CD8-positive, alpha-beta memory T cell (primary cell): ENCODE results near the gene CLSTN1. TPM values are rescaled to one million over a fixed set of nuclear protein-coding genes. Genes with fewer than 3 reads are reported as not detected.

Experiments
- CTCF ChIA-PET: fragments of 350-600 bp; sonication (Branson Sonifier 250); formaldehyde crosslinking; loops from one replicate; lab custom pipeline; 2021; ENCODE audit warnings: antibody characterized with exemption; lab: Charles Lee
- POLR2A ChIA-PET: fragments of 350-600 bp; sonication (Branson Sonifier 250); formaldehyde crosslinking; loops from one replicate; lab custom pipeline; 2021; ENCODE audit warnings: antibody characterized with exemption; lab: Charles Lee
- DNase-seq, 5 donors: peaks; one replicate each; pipeline versions ENCODE4 v3.0.0 to v3.0.0-alpha.2; 2020 to 2022; ENCODE audit warnings: mixed read lengths in 1 of 5
- H3K27ac ChIP-seq: one replicate; pipeline ENCODE4 v1.7.0; 2013; ENCODE audit warnings: low read depth, mild to moderate bottlenecking, low read length, moderate library complexity
- H3K27me3 ChIP-seq: 2 replicates; pipeline ENCODE4 v1.7.0; 2013; ENCODE audit warnings: low read length, mild to moderate bottlenecking; ENCODE audit not compliant: insufficient read depth, poor library complexity, severe bottlenecking
- H3K36me3 ChIP-seq: 2 replicates; pipeline ENCODE4 v1.7.0; 2013; ENCODE audit warnings: mild to moderate bottlenecking, low read length, moderate library complexity; ENCODE audit not compliant: insufficient read depth
- H3K4me1 ChIP-seq: 2 replicates; pipeline ENCODE4 v1.7.0; 2013; ENCODE audit warnings: mild to moderate bottlenecking, low read length, moderate library complexity; ENCODE audit not compliant: insufficient read depth
- H3K4me3 ChIP-seq: 2 replicates; pipeline ENCODE4 v1.7.0; 2013; ENCODE audit warnings: mild to moderate bottlenecking, low read length
- H3K9me3 ChIP-seq: 2 replicates; pipeline ENCODE4 v1.7.0; 2013; ENCODE audit warnings: mild to moderate bottlenecking, low read length
- H3K27ac Mint-ChIP-seq, 8 donors: one replicate each; pipeline ENCODE4 v1.8.0; 2020 to 2021; ENCODE audit warnings: mixed read lengths in 8 of 8, mild to moderate bottlenecking in 6 of 8, inconsistent platforms in 3 of 8, moderate library complexity in 3 of 8
- H3K27me3 Mint-ChIP-seq, 2 donors: one replicate each; pipeline ENCODE4 v1.8.0; 2020 to 2021; ENCODE audit warnings: mixed read lengths in 2 of 2, mild to moderate bottlenecking in 1 of 2, moderate library complexity in 1 of 2
- H3K36me3 Mint-ChIP-seq, 3 donors: one replicate each; pipeline ENCODE4 v1.8.0; 2020 to 2021; ENCODE audit warnings: mixed read lengths in 3 of 3, inconsistent platforms in 1 of 3, mild to moderate bottlenecking in 1 of 3
- H3K4me1 Mint-ChIP-seq, 3 donors: one replicate each; pipeline ENCODE4 v1.8.0; 2020 to 2021; ENCODE audit warnings: mixed read lengths in 3 of 3, inconsistent platforms in 1 of 3, mild to moderate bottlenecking in 1 of 3
- H3K4me3 Mint-ChIP-seq, 7 donors: one replicate each; pipeline ENCODE4 v1.8.0; 2020 to 2021; ENCODE audit warnings: mixed read lengths in 7 of 7, mild to moderate bottlenecking in 6 of 7, moderate library complexity in 4 of 7, inconsistent platforms in 2 of 7
- H3K9me3 Mint-ChIP-seq, 5 donors: one replicate each; pipeline ENCODE4 v1.8.0; 2020 to 2022; ENCODE audit warnings: mixed read lengths in 5 of 5, mild to moderate bottlenecking in 3 of 5, moderate library complexity in 2 of 5, inconsistent platforms in 1 of 5
- polyA plus RNA-seq: library from polyadenylated mRNA; unstranded; fragments of 300-500 nt; fragmentation: Illumina TruSeq; gene quantifications from one replicate; pipeline ENCODE4 v1.2.3, GENCODE V29; 2021
- total RNA-seq, 2 experiments: library from RNA; stranded (reverse); gene quantifications; one replicate each; pipeline ENCODE4 v1.2.3, GENCODE V29; 2021

CLSTN1 gene
- total and polyA plus RNA-seq, 3 experiments from 2014 or later: 38.4 to 48.2 (median 40.8) TPM

DNA sequence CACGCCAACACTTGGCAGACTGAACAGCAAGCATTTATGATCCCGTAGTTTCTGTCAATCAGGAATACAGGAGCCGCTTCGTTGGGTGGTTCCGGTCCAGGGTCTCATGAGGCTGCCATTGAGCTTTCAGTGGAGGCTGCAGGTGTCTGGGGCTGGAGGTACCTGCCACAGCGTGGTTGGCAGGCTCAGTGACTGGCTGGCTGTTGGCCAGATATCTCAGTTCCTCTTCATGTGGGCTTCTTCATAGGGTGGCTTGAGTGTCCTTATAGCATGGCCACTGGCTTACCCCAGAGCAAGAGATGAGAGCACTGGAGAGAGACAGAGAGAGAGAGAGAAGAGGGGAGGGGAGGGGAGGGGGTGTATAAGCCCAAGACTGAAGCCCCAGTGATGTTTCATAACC, 142.9 kb downstream of the CLSTN1 start:
- Histone ChIP-seq H3K4me3 (no peak overlapping the region), H3K27me3 (no peaks in the 10 kb centered on the region), H3K4me1 (peaks cover 62% of the 10 kb centered on the region), H3K36me3 (peaks cover 5% of the 10 kb centered on the region), H3K9me3 (no peaks in the 10 kb centered on the region), H3K27ac (no peak overlapping the region)
- POLR2A ChIA-PET: interaction anchor here (2.7 kb wide), 1 partner anchor 26 kb away, joined by 14 read pairs; no protein-coding TSS in a partner anchor
- no peaks in the 10 kb centered on the region for H3K27me3 Mint-ChIP-seq
- H3K36me3 Mint-ChIP-seq: peaks cover 0 to 49% (median 12%) of the 10 kb centered on the region in 3 donors
- peaks cover 50 to 76% (median 73%) of the 10 kb centered on the region in 3 donors for H3K4me1 Mint-ChIP-seq
- peak overlapping the region in 1 of 7 donors; percentile 44 for H3K4me3 Mint-ChIP-seq
- no peak for DNase-seq
- H3K27ac Mint-ChIP-seq: peak overlapping the region in 7 of 8 donors; percentile 37 to 78 (median 68)
- CTCF ChIA-PET: interaction anchor here (1.4 to 1.9 kb wide), 4 partner anchors 26 to 54 kb away, joined by 3 to 10 read pairs (median 4); no protein-coding TSS in a partner anchor
- no peaks in the 10 kb centered on the region for H3K9me3 Mint-ChIP-seq

DNA sequence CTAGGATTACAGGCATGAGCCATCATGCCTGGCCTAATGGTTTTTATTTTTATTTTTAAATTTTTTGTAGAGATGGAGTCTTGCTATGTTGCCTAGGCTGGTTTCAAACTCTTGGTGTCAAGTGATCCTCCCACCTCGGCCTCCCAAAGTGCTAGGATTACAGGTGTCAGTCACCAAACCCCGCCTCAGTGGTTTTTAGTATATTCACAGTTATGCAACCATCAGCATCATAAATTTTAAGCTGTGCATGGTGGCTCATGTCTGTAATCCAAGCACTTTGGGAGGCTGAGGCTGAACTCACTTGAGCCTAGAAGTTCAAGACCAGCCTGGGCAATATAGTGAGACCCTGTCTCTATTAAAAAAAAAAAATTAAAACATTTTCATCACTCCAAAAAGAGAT, 143.7 kb downstream of the CLSTN1 start:
- ChIA-PET POLR2A (interaction anchor here (2.7 kb wide), 1 partner anchor 26 kb away, joined by 14 read pairs; no protein-coding TSS in a partner anchor), CTCF (no interaction called here)
- H3K9me3 Mint-ChIP-seq: no peaks in the 10 kb centered on the region
- Histone ChIP-seq H3K36me3 (peaks cover 5% of the 10 kb centered on the region), H3K27ac (no peak overlapping the region), H3K4me1 (peaks cover 59% of the 10 kb centered on the region), H3K9me3 (no peaks in the 10 kb centered on the region), H3K27me3 (no peaks in the 10 kb centered on the region), H3K4me3 (no peak overlapping the region)
- H3K27me3 Mint-ChIP-seq: no peaks in the 10 kb centered on the region
- H3K4me1 Mint-ChIP-seq: peaks cover 49 to 78% (median 68%) of the 10 kb centered on the region in 3 donors
- peaks cover 0 to 50% (median 10%) of the 10 kb centered on the region in 3 donors for H3K36me3 Mint-ChIP-seq
- H3K4me3 Mint-ChIP-seq: no peak overlapping the region
- peak overlapping the region in 2 of 8 donors; percentile 37 to 70 for H3K27ac Mint-ChIP-seq
- DNase-seq: no peak

Other genes starting within 250 kb of the CLSTN1 start
- gene TMEM201, start 235.1 kb downstream of the CLSTN1 start, total RNA-seq: 10 to 100 TPM; 32.2 to 32.8 TPM
- gene TMEM201, start 235.1 kb downstream of the CLSTN1 start, polyA plus RNA-seq: 2.8 TPM
- gene PIK3CD, start 172.2 kb downstream of the CLSTN1 start, total RNA-seq: 100 to 1,000 TPM; 157 to 165 TPM
- 109 TPM for gene PIK3CD, start 172.2 kb downstream of the CLSTN1 start, polyA plus RNA-seq
- gene CTNNBIP1, start 86.3 kb upstream of the CLSTN1 start, total RNA-seq: 10 to 100 TPM in 1 of 2 experiments, 1 to 10 TPM in 1; 9.1 to 10.7 TPM
- gene CTNNBIP1, start 86.3 kb upstream of the CLSTN1 start, polyA plus RNA-seq: 12.9 TPM
- 10 to 100 TPM; 33.2 to 34.0 TPM for gene LZIC, start 119.4 kb upstream of the CLSTN1 start, total RNA-seq
- gene LZIC, start 119.4 kb upstream of the CLSTN1 start, polyA plus RNA-seq: 43.7 TPM
- 10 to 100 TPM; 11.3 to 12.1 TPM for gene NMNAT1, start 119.5 kb upstream of the CLSTN1 start, total RNA-seq
- 6.4 TPM for gene NMNAT1, start 119.5 kb upstream of the CLSTN1 start, polyA plus RNA-seq
- gene RBP7, start 173.3 kb upstream of the CLSTN1 start, total RNA-seq: not detected
- gene RBP7, start 173.3 kb upstream of the CLSTN1 start, polyA plus RNA-seq: not detected
- gene UBE4B, start 209.0 kb upstream of the CLSTN1 start, total RNA-seq: 10 to 100 TPM; 35.7 to 40.6 TPM
- gene UBE4B, start 209.0 kb upstream of the CLSTN1 start, polyA plus RNA-seq: 13.7 TPM